ENCODE measurements around the gene PRKD2.

Gene PRKD2

GRCh38 chr19:46721269-46722003 is 4.5 kb upstream of the PRKD2 start:
- peak; percentile 0 for TF ChIP-seq CTCF (conservative IDR thresholded peaks at IDR 0.05; ENCODE audit: control insufficient read depth, insufficient read depth, low read depth, low read length)
- no peak for DNase-seq (ENCODE audit: low read depth)
- H3K4me3 ChIP-seq (ENCODE audit: control insufficient read depth, low read depth, low read length): no peak overlapping the region

GRCh38 chr19:46720503-46721239 is 3.8 kb upstream of the PRKD2 start:
- no peak overlapping the region for H3K4me3 ChIP-seq (ENCODE audit: control insufficient read depth, low read depth, low read length)
- TF ChIP-seq CTCF (conservative IDR thresholded peaks at IDR 0.05; ENCODE audit: control insufficient read depth, insufficient read depth, low read depth, low read length): no peak
- DNase-seq (ENCODE audit: low read depth): no peak

- no peak for TF ChIP-seq CTCF (conservative IDR thresholded peaks at IDR 0.05; ENCODE audit: control insufficient read depth, insufficient read depth, low read depth, low read length)
- H3K4me3 ChIP-seq (ENCODE audit: control insufficient read depth, low read depth, low read length): no peak overlapping the region
- DNase-seq (ENCODE audit: low read depth): no peak
These were observed 3.0 kb upstream of the PRKD2 start for GRCh38 chr19:46719629-46720502.

- TF ChIP-seq CTCF (conservative IDR thresholded peaks at IDR 0.05; ENCODE audit: control insufficient read depth, insufficient read depth, low read depth, low read length): no peak
- DNase-seq (ENCODE audit: low read depth): no peak
- H3K4me3 ChIP-seq (ENCODE audit: control insufficient read depth, low read depth, low read length): no peak overlapping the region
These were observed 2.2 kb upstream of the PRKD2 start for GRCh38 chr19:46718934-46719622.

GRCh38 chr19:46718157-46718933 is 1.4 kb upstream of the PRKD2 start:
- TF ChIP-seq CTCF (conservative IDR thresholded peaks at IDR 0.05; ENCODE audit: control insufficient read depth, insufficient read depth, low read depth, low read length): no peak
- no peak for DNase-seq (ENCODE audit: low read depth)
- H3K4me3 ChIP-seq (ENCODE audit: control insufficient read depth, low read depth, low read length): no peak overlapping the region

Data from fibroblast of mammary gland (primary cell).